HCT116 (cell line): ENCODE results near the gene KRT74. TPM values are rescaled to one million over a fixed set of nuclear protein-coding genes. Genes with fewer than 3 reads are reported as not detected.

Source experiments
- ATAC-seq: fragments of 200-7000 bp; cut with Tn5 transposase; 2 replicates; pipeline ENCODE4 v1.9.1; 2020; ENCODE audit warnings: mild to moderate bottlenecking, moderate library complexity
- BruUV-seq: library from RNA; stranded (reverse); fragments of 400-500 nt; replicated peaks from 2 replicates; lab custom pipeline; 2021; lab: Mats Ljungman, UMichigan
- CTCF ChIA-PET: fragments of 300-600 bp; sonication (Branson Sonifier 250); formaldehyde crosslinking; loops from one replicate; lab custom pipeline; 2021; ENCODE audit warnings: antibody characterized with exemption; lab: Charles Lee
- POLR2A ChIA-PET: fragments of 300-600, 350-600 bp; sonication (Branson Sonifier 250); formaldehyde crosslinking; loops from one replicate; lab custom pipeline; 2021; ENCODE audit warnings: antibody characterized with exemption; lab: Charles Lee
- RAD21 ChIA-PET, 2 experiments: fragments of 300-600 bp; sonication (Branson Sonifier 250); formaldehyde crosslinking; loops; one replicate each; lab custom pipeline; 2023; ENCODE audit warnings: low total read pairs in 2 of 2; ENCODE audit not compliant: uncharacterized antibody in 2 of 2, unreplicated experiment in 2 of 2, low non-redundant PET in 1 of 2; lab: Charles Lee
- DNase-seq: peaks from one replicate; pipeline ENCODE4 v3.0.0-alpha.2; 2010; ENCODE audit warnings: low read depth, low spot score
- H2AFZ ChIP-seq: fragments of 200-600 bp; shearing (Covaris generic), sonication (generic); 2 replicates; pipeline ENCODE4 v1.6.1; 2017; ENCODE audit warnings: low read depth, mixed run types, mixed read lengths, antibody characterized with exemption, low read length; ENCODE audit not compliant: poor library complexity, severe bottlenecking
- H3K27ac ChIP-seq: 2 replicates; pipeline ENCODE4 v1.5.1; 2012; ENCODE audit warnings: low read depth, low read length
- H3K27me3 ChIP-seq: fragments of 200-600 bp; sonication (generic); 2 replicates; pipeline ENCODE4 v1.6.1; 2016; ENCODE audit warnings: mixed run types, low read length, mixed read lengths; ENCODE audit not compliant: insufficient read depth
- H3K36me3 ChIP-seq, 2 experiments: fragments of 200-500 bp in 1 of 2; fragments of 200-600 bp in 1 of 2; sonication (Bioruptor generic) in 1 of 2; sonication (generic) in 1 of 2; 2 replicates each; pipeline versions ENCODE4 v1.5.1 to v1.6.1; 2014 to 2016; ENCODE audit warnings: low read length in 2 of 2, inconsistent platforms in 1 of 2, mixed read lengths in 1 of 2, mixed run types in 1 of 2; ENCODE audit not compliant: insufficient read depth in 2 of 2, control insufficient read depth in 1 of 2
- H3K4me1 ChIP-seq, 2 experiments: fragments of 200-600 bp in 1 of 2; sonication (generic) in 1 of 2; 2 replicates each; pipeline versions ENCODE4 v1.5.1 to v1.6.1; 2012 to 2017; ENCODE audit warnings: low read length in 2 of 2, inconsistent platforms in 1 of 2, mild to moderate bottlenecking in 1 of 2, mixed read lengths in 1 of 2, mixed run types in 1 of 2, moderate library complexity in 1 of 2; ENCODE audit not compliant: insufficient read depth in 2 of 2, control insufficient read depth in 1 of 2
- H3K4me2 ChIP-seq: fragments of 200-600 bp; sonication (generic); 2 replicates; pipeline ENCODE4 v1.6.1; 2017; ENCODE audit warnings: mixed run types, low read length, mixed read lengths
- H3K4me3 ChIP-seq, 2 experiments: fragments of 200-600 bp in 1 of 2; sonication (generic) in 1 of 2; replicated peaks in 1 of 2; 2 replicates each; pipeline ENCODE4 v1.5.1; 2011 to 2016; ENCODE audit warnings: low read length in 2 of 2, control low read depth in 1 of 2, low read depth in 1 of 2, mild to moderate bottlenecking in 1 of 2, mixed read lengths in 1 of 2, mixed run types in 1 of 2
- H3K79me2 ChIP-seq: fragments of 200-600 bp; sonication (generic); 2 replicates; pipeline ENCODE4 v1.6.1; 2017; ENCODE audit warnings: mild to moderate bottlenecking, mixed run types, low read length, moderate library complexity, mixed read lengths; ENCODE audit not compliant: insufficient read depth
- H3K9ac ChIP-seq: fragments of 200-600 bp; sonication (generic); 2 replicates; pipeline ENCODE4 v1.6.1; 2016; ENCODE audit warnings: low read length, mixed read lengths
- H3K9me2 ChIP-seq: fragments of 200-600 bp; sonication (generic), shearing (Covaris generic); 2 replicates; pipeline ENCODE4 v1.6.1; 2017; ENCODE audit warnings: mixed run types, mild to moderate bottlenecking, moderate library complexity; ENCODE audit not compliant: insufficient read depth
- H3K9me3 ChIP-seq, 2 experiments: fragments of 200-500 bp in 1 of 2; fragments of 200-600 bp in 1 of 2; sonication (Bioruptor generic) in 1 of 2; sonication (generic) in 1 of 2; 2 replicates each; pipeline ENCODE4 v1.6.1; 2014 to 2017; ENCODE audit warnings: low read length in 2 of 2, mixed read lengths in 2 of 2, inconsistent platforms in 1 of 2, low read depth in 1 of 2, mild to moderate bottlenecking in 1 of 2, mixed run types in 1 of 2, moderate library complexity in 1 of 2; ENCODE audit not compliant: control insufficient read depth in 1 of 2, insufficient read depth in 1 of 2
- H4K20me1 ChIP-seq: fragments of 200-600 bp; sonication (generic), shearing (Covaris generic); 2 replicates; pipeline ENCODE4 v1.6.1; 2017; ENCODE audit warnings: mixed run types, mild to moderate bottlenecking, moderate library complexity; ENCODE audit not compliant: insufficient read depth
- ATF3 ChIP-seq: IDR thresholded peaks from 2 replicates; pipeline ENCODE4 v1.6.1; 2012
- CEBPB ChIP-seq: IDR thresholded peaks from 2 replicates; pipeline ENCODE4 v1.6.1; 2012; ENCODE audit warnings: low read depth
- CTCF ChIP-seq, 3 experiments: fragments of 200-600 bp in 1 of 3; sonication (generic) in 1 of 3; IDR thresholded peaks in 2 of 3; conservative IDR thresholded peaks in 1 of 3; 2 replicates each; pipeline ENCODE4 v1.5.1; 2012 to 2017; ENCODE audit warnings: low read depth in 2 of 3, low read length in 2 of 3, antibody characterized with exemption in 1 of 3, borderline replicate concordance in 1 of 3, control low read depth in 1 of 3, mild to moderate bottlenecking in 1 of 3, mixed read lengths in 1 of 3, mixed run types in 1 of 3, moderate library complexity in 1 of 3; ENCODE audit not compliant: insufficient read depth in 1 of 3
- ELF1 ChIP-seq: IDR thresholded peaks from 2 replicates; pipeline ENCODE4 v1.6.1; 2012; ENCODE audit warnings: low read depth, borderline replicate concordance
- EZH2 ChIP-seq: fragments of 200-600 bp; sonication (generic); IDR thresholded peaks from 2 replicates; pipeline ENCODE4 v1.6.1; 2017; ENCODE audit warnings: antibody characterized with exemption, mixed run types
- EZH2phosphoT487 ChIP-seq: fragments of 200-600 bp; IDR thresholded peaks from 2 replicates; pipeline ENCODE4 v1.6.1; 2018; ENCODE audit warnings: antibody characterized with exemption, borderline replicate concordance
- FOSL1 ChIP-seq: IDR thresholded peaks from 2 replicates; pipeline ENCODE4 v1.6.1; 2012; ENCODE audit warnings: low read depth
- POLR2A ChIP-seq: IDR thresholded peaks from 2 replicates; pipeline ENCODE4 v1.7.0; 2011; ENCODE audit warnings: borderline replicate concordance; ENCODE audit not compliant: insufficient read depth, insufficient read length; ENCODE audit errors: extremely low read depth
- POLR2AphosphoS5 ChIP-seq: IDR thresholded peaks from 2 replicates; pipeline ENCODE4 v1.6.1; 2011; ENCODE audit warnings: mild to moderate bottlenecking, low read depth, low read length, moderate library complexity
- REST ChIP-seq: IDR thresholded peaks from 2 replicates; pipeline ENCODE4 v1.6.1; 2012; ENCODE audit warnings: low read depth
- SRF ChIP-seq: IDR thresholded peaks from 2 replicates; pipeline ENCODE4 v1.6.1; 2012; ENCODE audit warnings: low read depth
- TCF7L2 ChIP-seq: IDR thresholded peaks from 2 replicates; pipeline ENCODE4 v1.7.0; 2011; ENCODE audit warnings: borderline replicate concordance, inconsistent platforms; ENCODE audit not compliant: insufficient read depth, insufficient read length; ENCODE audit errors: extremely low read depth
- ZNF274 ChIP-seq: fragments of 200-500 bp; sonication (Bioruptor generic); IDR thresholded peaks from 2 replicates; pipeline ENCODE4 v1.6.1; 2014; ENCODE audit warnings: mild to moderate bottlenecking, low read depth, low read length, inconsistent platforms
- intact Hi-C: fragments of 100-400 bp; cut with micrococcal nuclease; formaldehyde crosslinking; loops from 2 replicates; pipeline ENCODE4 v1.10.0; 2022
- total RNA-seq: library from RNA; stranded (reverse); gene quantifications from one replicate; pipeline ENCODE4 v1.2.1, GENCODE V29; 2021; ENCODE audit not compliant: unreplicated experiment

KRT74 gene
- total RNA-seq, 1 experiment from 2014 or later, result not detected

- Histone ChIP-seq H3K27me3 (no peaks in the 10 kb centered on the region), H4K20me1 (no peaks in the 10 kb centered on the region), H3K4me1 (no peaks in the 10 kb centered on the region), H3K9ac (no peak overlapping the region), H3K4me3 (no peak overlapping the region), H2AFZ (no peak overlapping the region), H3K79me2 (no peaks in the 10 kb centered on the region), H3K9me2 (no peaks in the 10 kb centered on the region), H3K27ac (no peak overlapping the region), H3K4me2 (no peak overlapping the region), H3K9me3 (no peaks in the 10 kb centered on the region), H3K36me3 (no peaks in the 10 kb centered on the region)
- RAD21 ChIA-PET, result no interaction called here
- no TSS peak for BruUV-seq
- no peak for ATAC-seq
- intact Hi-C loops, result no loop called here
- DNase-seq, result no peak
- CTCF ChIA-PET, result interaction anchor here (1.1 to 1.2 kb wide), 2 partner anchors 8 to 12 kb away, joined by 3 to 5 read pairs; no protein-coding TSS in a partner anchor
- no peak for TF ChIP-seq POLR2AphosphoS5
- TF ChIP-seq CTCF (IDR thresholded peaks at IDR 0.05 in 2 of 3, conservative IDR thresholded peaks at IDR 0.05 in 1 of 3; ENCODE audit: borderline replicate concordance in 1 of 3, insufficient read depth in 1 of 3, low read depth in 2 of 3, low read length in 2 of 3), result no peak
- TF ChIP-seq ELF1, result no peak
- TF ChIP-seq TCF7L2, result no peak
- TF ChIP-seq REST, result no peak
- TF ChIP-seq ZNF274, result no peak
- no peak for TF ChIP-seq CEBPB
- TF ChIP-seq ATF3, result no peak
- no peak for TF ChIP-seq EZH2
- no peak for TF ChIP-seq EZH2phosphoT487
- no peak for TF ChIP-seq FOSL1
- TF ChIP-seq POLR2A, result no peak
- no peak for TF ChIP-seq SRF
- POLR2A ChIA-PET, result no interaction called here
These were observed 17.9 kb upstream of the KRT74 start for GRCh38 chr12:52591521-52591920.
